Measurements from ENCODE around the gene LRP1.

The LRP1 gene

GRCh38 chr12:57223191-57224165 is 95.2 kb downstream of the LRP1 start:
- peak; percentile 70 for ATAC-seq
- DNase-seq: no peak

GRCh38 chr12:57224278-57224972 is 96.1 kb downstream of the LRP1 start:
- ATAC-seq: no peak
- no peak for DNase-seq

GRCh38 chr12:57224973-57225679 is 96.8 kb downstream of the LRP1 start:
- ATAC-seq (peak; percentile 36), DNase-seq (peak; percentile 83)

- DNase-seq: no peak
- no peak for ATAC-seq
Measured at GRCh38 chr12:57225680-57226210, 97.5 kb downstream of the LRP1 start.

- ATAC-seq (no peak), DNase-seq (no peak)
Measured at GRCh38 chr12:57226588-57227314, 98.5 kb downstream of the LRP1 start.

GRCh38 chr12:57227315-57228115 is 99.2 kb downstream of the LRP1 start:
- DNase-seq: no peak
- no peak for ATAC-seq

- ATAC-seq (peak; percentile 24), DNase-seq (no peak)
Measured at GRCh38 chr12:57229046-57229633, 100.9 kb downstream of the LRP1 start.

- DNase-seq (peak; percentile 95), ATAC-seq (peak; percentile 62)
Measured at GRCh38 chr12:57229634-57230380, 101.5 kb downstream of the LRP1 start, which contains the start of gene SHMT2. TSS of gene SHMT2 (plus strand) at chr12:57229711. CDS start at chr12:57229779, 68 bp downstream.

GRCh38 chr12:57230381-57231155 is 102.3 kb downstream of the LRP1 start:
- ATAC-seq (no peak), DNase-seq (no peak)

- ATAC-seq: no peak
- DNase-seq: no peak
Measured at GRCh38 chr12:57231276-57232021, 103.2 kb downstream of the LRP1 start.

- DNase-seq (no peak), ATAC-seq (no peak)
Measured at GRCh38 chr12:57232156-57232756, 104.0 kb downstream of the LRP1 start.

GRCh38 chr12:57233357-57234232 is 105.3 kb downstream of the LRP1 start:
- DNase-seq: no peak
- ATAC-seq: no peak

- no peak for DNase-seq
Measured at GRCh38 chr12:57234233-57234570, 105.9 kb downstream of the LRP1 start.

GRCh38 chr12:57234571-57235016 is 106.3 kb downstream of the LRP1 start:
- no peak for ATAC-seq
- DNase-seq: no peak

More at GRCh38 chr12:57234233-57234570, 105.9 kb downstream of the LRP1 start:
- ATAC-seq: no peak

GRCh38 chr12:57235017-57235727 is 106.9 kb downstream of the LRP1 start:
- DNase-seq: no peak
- ATAC-seq: no peak

- DNase-seq (no peak), ATAC-seq (no peak)
Measured at GRCh38 chr12:57235728-57236131, 107.4 kb downstream of the LRP1 start.

Data from stimulated activated naive CD8-positive, alpha-beta T cell treated with anti-CD3 and anti-CD28 coated beads, Interleukin-15, Interleukin-2, amounts not matched to agents 100 U/mL and 50 U/mL, for 24 hours (primary cell).